Measurements from ENCODE around the gene SERPINA4.

SERPINA4 gene

GRCh38 chr14:94560751-94561655 lies at the start of gene SERPINA4:
SERPINA4 (plus strand) TSS chr14:94561442; CDS start chr14:94563483, 2,041 bp downstream.
- TF ChIP-seq CTCF (IDR thresholded peaks at IDR 0.05; ENCODE audit: low read depth, low read length, missing control alignments) = no peak
- H3K4me3 ChIP-seq (replicated peaks; ENCODE audit: low read depth, low read length) = no peak within 1 kb of the TSS
- DNase-seq (ENCODE audit: extremely low read depth, low read depth) = no peak

GRCh38 chr14:94514351-94514750 lies 46.9 kb upstream of the SERPINA4 start:
- no peak for TF ChIP-seq CTCF (IDR thresholded peaks at IDR 0.05; ENCODE audit: low read depth, low read length, missing control alignments)
- DNase-seq (ENCODE audit: extremely low read depth, low read depth) = no peak
- no peak overlapping the region for H3K4me3 ChIP-seq (replicated peaks; ENCODE audit: low read depth, low read length)

GRCh38 chr14:94515426-94515825 lies 45.8 kb upstream of the SERPINA4 start:
- no peak overlapping the region for H3K4me3 ChIP-seq (replicated peaks; ENCODE audit: low read depth, low read length)
- DNase-seq (ENCODE audit: extremely low read depth, low read depth) = no peak
- TF ChIP-seq CTCF (IDR thresholded peaks at IDR 0.05; ENCODE audit: low read depth, low read length, missing control alignments) = no peak

- no peak for TF ChIP-seq CTCF (IDR thresholded peaks at IDR 0.05; ENCODE audit: low read depth, low read length, missing control alignments)
- no peak for DNase-seq (ENCODE audit: extremely low read depth, low read depth)
- H3K4me3 ChIP-seq (replicated peaks; ENCODE audit: low read depth, low read length) = no peak overlapping the region
These were observed 45.4 kb upstream of the SERPINA4 start for GRCh38 chr14:94515856-94516255.

GRCh38 chr14:94517248-94517640 lies 44.0 kb upstream of the SERPINA4 start:
- TF ChIP-seq CTCF (IDR thresholded peaks at IDR 0.05; ENCODE audit: low read depth, low read length, missing control alignments) = no peak
- no peak overlapping the region for H3K4me3 ChIP-seq (replicated peaks; ENCODE audit: low read depth, low read length)
- no peak for DNase-seq (ENCODE audit: extremely low read depth, low read depth)

- no peak for DNase-seq (ENCODE audit: extremely low read depth, low read depth)
- no peak for TF ChIP-seq CTCF (IDR thresholded peaks at IDR 0.05; ENCODE audit: low read depth, low read length, missing control alignments)
- no peak overlapping the region for H3K4me3 ChIP-seq (replicated peaks; ENCODE audit: low read depth, low read length)
These were observed 43.5 kb upstream of the SERPINA4 start for GRCh38 chr14:94517641-94518257.

Data from HFF-Myc (cell line).